GM23248 (cell line): Measurements from ENCODE around the gene OTP.
A peak's percentile ranks its signal among the peaks of the same experiment; 100 is the strongest.

Experiments used
- EZH2 ChIP-seq: fragments of 200-600 bp; sonication (generic); IDR thresholded peaks from 2 replicates; pipeline ENCODE4 v1.6.1; 2018; ENCODE audit warnings: antibody characterized with exemption, mild to moderate bottlenecking; ENCODE audit not compliant: insufficient read depth, poor library complexity, severe bottlenecking
- EZH2phosphoT487 ChIP-seq: fragments of 200-600 bp; sonication (generic); IDR thresholded peaks from 2 replicates; pipeline ENCODE4 v1.6.1; 2018; ENCODE audit warnings: antibody characterized with exemption, moderate library complexity, mild to moderate bottlenecking, low read depth; ENCODE audit not compliant: insufficient read depth

- peak; percentile 86 for TF ChIP-seq EZH2
- TF ChIP-seq EZH2phosphoT487: no peak
Measured at GRCh38 chr5:77635917-77636640, 2.4 kb downstream of the OTP start.
